Bronchial epithelial cell (primary cell): Measurements from ENCODE around the gene ELP4. TPM values are rescaled to one million over a fixed set of nuclear protein-coding genes. Genes with fewer than 3 reads are reported as not detected.

Source experiments
- DNase-seq: peaks from one replicate; pipeline ENCODE4 v3.0.0-alpha.2; 2010; ENCODE audit warnings: low read depth
- FAIRE-seq: peaks from 2 replicates; lab custom pipeline; 2011; peaks lifted over from hg19 to GRCh38; lab: Jason Lieb, UNC
- H3K27me3 ChIP-seq: 2 replicates; pipeline ENCODE4 v1.5.1; 2011; ENCODE audit warnings: low read length; ENCODE audit not compliant: control insufficient read depth, insufficient read depth
- H3K36me3 ChIP-seq: 2 replicates; pipeline ENCODE4 v1.5.1; 2011; ENCODE audit warnings: low read length; ENCODE audit not compliant: control insufficient read depth, insufficient read depth
- H3K4me3 ChIP-seq: 2 replicates; pipeline ENCODE4 v1.5.1; 2011; ENCODE audit warnings: mild to moderate bottlenecking, low read depth, low read length, control low read depth
- CTCF ChIP-seq: IDR thresholded peaks from 2 replicates; pipeline ENCODE4 v1.5.1; 2011; ENCODE audit warnings: mild to moderate bottlenecking, moderate library complexity, low read length, control low read depth, inconsistent platforms; ENCODE audit not compliant: insufficient read depth, severe bottlenecking
- total RNA-seq: library from RNA; depleted of rRNA; stranded (reverse); fragments of >200 nt; gene quantifications from 2 replicates; pipeline ENCODE4 v1.2.1, GENCODE V29; 2014

The ELP4 gene
- total RNA-seq, 1 donor from 2014 or later, result 11.1 TPM

DNA sequence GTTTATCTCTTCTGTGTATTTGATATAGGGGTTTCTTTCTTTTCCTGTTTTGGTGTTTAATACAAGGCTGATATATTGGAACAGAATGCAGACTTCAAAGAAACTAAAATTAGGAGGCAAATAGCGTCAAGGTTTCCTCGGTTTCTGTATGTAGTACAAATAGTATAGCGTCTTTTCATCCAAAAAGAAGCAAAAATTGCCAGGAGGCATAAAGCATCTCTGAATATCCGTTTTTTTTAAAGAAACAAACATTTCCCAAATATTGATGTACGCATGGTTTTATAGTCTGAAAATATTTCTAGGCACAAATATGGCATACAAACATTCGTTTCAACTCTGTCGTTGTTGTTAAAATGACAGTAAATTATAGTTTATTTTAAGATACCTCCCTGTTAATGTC lies 318.6 kb downstream of the ELP4 start:
- Histone ChIP-seq H3K27me3 (peaks cover 56% of the 10 kb centered on the region), H3K36me3 (no peaks in the 10 kb centered on the region), H3K4me3 (no peak overlapping the region)
- FAIRE-seq, result no peak
- DNase-seq, result no peak
- TF ChIP-seq CTCF, result no peak

- TF ChIP-seq CTCF, result no peak
- Histone ChIP-seq H3K27me3 (peaks cover 34% of the 10 kb centered on the region), H3K36me3 (no peaks in the 10 kb centered on the region), H3K4me3 (no peak overlapping the region)
- FAIRE-seq (no peak), DNase-seq (no peak)
These were observed 320.8 kb downstream of the ELP4 start for GRCh38 chr11:31830406-31830805.

DNA sequence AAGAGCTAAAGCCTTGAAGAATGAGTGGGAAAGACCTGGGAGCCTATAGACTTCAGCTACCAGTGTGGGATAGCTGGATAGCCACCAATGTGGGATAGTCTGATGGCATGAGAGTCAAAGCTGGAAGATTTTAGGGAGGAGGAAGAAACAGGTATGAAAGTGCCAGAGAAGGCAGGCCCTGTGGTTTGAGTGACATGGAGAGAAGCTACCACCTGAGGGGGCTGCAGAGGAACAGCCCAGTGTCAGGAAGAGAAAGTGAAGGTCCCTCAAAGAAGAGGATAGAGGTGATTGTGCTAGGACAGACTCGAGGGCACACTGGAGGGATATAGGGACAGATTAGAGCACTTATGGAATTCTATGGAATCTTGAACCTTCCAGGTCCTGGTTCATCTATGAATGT lies 324.7 kb downstream of the ELP4 start:
- no peaks in the 10 kb centered on the region for H3K36me3 ChIP-seq
- peaks cover 9% of the 10 kb centered on the region for H3K27me3 ChIP-seq
- no peak for TF ChIP-seq CTCF
- FAIRE-seq (no peak), DNase-seq (no peak)
- H3K4me3 ChIP-seq, result no peak overlapping the region

Other genes with a start within 250 kb of the ELP4 start
- gene DCDC1, start 140.0 kb upstream of the ELP4 start, total RNA-seq, result not detected in 2 replicates
- gene DNAJC24, start 139.9 kb upstream of the ELP4 start, total RNA-seq, result 14.2 and 16.9 TPM in 2 replicates
- 11.3 and 13.2 TPM in 2 replicates for gene IMMP1L, start 145 bp upstream of the ELP4 start, total RNA-seq